H1 (cell line): ENCODE results near the gene FBLN5. TPM values are rescaled to one million over a fixed set of nuclear protein-coding genes. Genes with fewer than 3 reads are reported as not detected.

ENCODE experiments used
- CTCF ChIA-PET: fragments of 300-600 bp; sonication (Branson Sonifier 250); formaldehyde crosslinking; loops from one replicate; lab custom pipeline; 2021; ENCODE audit not compliant: partially characterized antibody; lab: Charles Lee
- POLR2A ChIA-PET: fragments of 300-600 bp; sonication (Branson Sonifier 250); formaldehyde crosslinking; loops from one replicate; lab custom pipeline; 2021; ENCODE audit warnings: inconsistent platforms; ENCODE audit not compliant: partially characterized antibody; lab: Charles Lee
- DNase-seq, 2 experiments: peaks; one replicate each; pipeline versions ENCODE4 v3.0.0 to v3.0.0-alpha.2; 2010 to 2022; ENCODE audit warnings: low spot score in 2 of 2, low read depth in 1 of 2, mixed read lengths in 1 of 2
- FAIRE-seq: peaks from 2 replicates; lab custom pipeline; 2011; peaks lifted over from hg19 to GRCh38; lab: Jason Lieb, UNC
- H2AFZ ChIP-seq: 2 replicates; pipeline ENCODE4 v1.8.1; 2012; ENCODE audit warnings: low read length, inconsistent platforms
- H2AK5ac ChIP-seq: 2 replicates; pipeline ENCODE4 v1.6.1; 2013; ENCODE audit warnings: low read depth, low read length
- H2BK120ac ChIP-seq: replicated peaks from 2 replicates; pipeline ENCODE3; 2013; ENCODE audit warnings: low read depth, low read length, inconsistent platforms
- H2BK12ac ChIP-seq: 2 replicates; pipeline ENCODE4 v1.6.1; 2013; ENCODE audit warnings: low read depth, low read length
- H2BK15ac ChIP-seq: 2 replicates; pipeline ENCODE4 v1.6.1; 2013; ENCODE audit warnings: low read length
- H2BK20ac ChIP-seq: 2 replicates; pipeline ENCODE4 v1.6.1; 2013; ENCODE audit warnings: low read length
- H2BK5ac ChIP-seq: 2 replicates; pipeline ENCODE4 v1.6.1; 2013; ENCODE audit warnings: low read depth, low read length
- H3K14ac ChIP-seq: 2 replicates; pipeline ENCODE4 v1.6.1; 2013; ENCODE audit warnings: inconsistent platforms; ENCODE audit not compliant: insufficient read length
- H3K18ac ChIP-seq: 2 replicates; pipeline ENCODE4 v1.6.1; 2013; ENCODE audit warnings: low read length; ENCODE audit errors: extremely low read depth
- H3K23ac ChIP-seq: 2 replicates; pipeline ENCODE4 v1.6.1; 2013; ENCODE audit warnings: inconsistent platforms; ENCODE audit not compliant: insufficient read length
- H3K23me2 ChIP-seq: 2 replicates; pipeline ENCODE4 v1.6.1; 2013; ENCODE audit warnings: low read depth, low read length
- H3K27ac ChIP-seq: 2 replicates; pipeline ENCODE4 v1.6.1; 2011; ENCODE audit warnings: low read depth, low read length, inconsistent platforms
- H3K27me3 ChIP-seq, 4 experiments: replicated peaks in 1 of 4; 1 replicate in 1 of 4; 2 replicates in 3 of 4; pipeline versions ENCODE4 v1.6.1 to v1.8.1; 2011 to 2013; ENCODE audit warnings: low read length in 3 of 4, mild to moderate bottlenecking in 3 of 4, inconsistent platforms in 2 of 4, mixed read lengths in 2 of 4, moderate library complexity in 1 of 4; ENCODE audit not compliant: control insufficient read depth in 3 of 4, insufficient read depth in 3 of 4; ENCODE audit errors: extremely low read depth in 1 of 4
- H3K36me3 ChIP-seq, 4 experiments: 2 replicates each; pipeline versions ENCODE4 v1.6.1 to v1.8.1; 2011 to 2013; ENCODE audit warnings: mild to moderate bottlenecking in 4 of 4, low read length in 3 of 4, moderate library complexity in 2 of 4, control low read depth in 1 of 4, inconsistent platforms in 1 of 4; ENCODE audit not compliant: insufficient read depth in 4 of 4, control insufficient read depth in 2 of 4
- H3K4ac ChIP-seq: replicated peaks from 2 replicates; pipeline ENCODE3; 2013; ENCODE audit warnings: low read length, low read depth, mixed read lengths, inconsistent platforms; ENCODE audit not compliant: insufficient read length
- H3K4me1 ChIP-seq, 4 experiments: replicated peaks in 1 of 4; 1 replicate in 1 of 4; 2 replicates in 3 of 4; pipeline versions ENCODE4 v1.6.1 to v1.8.1; 2011 to 2013; ENCODE audit warnings: low read length in 3 of 4, inconsistent platforms in 2 of 4, mixed read lengths in 1 of 4; ENCODE audit not compliant: insufficient read depth in 4 of 4, control insufficient read depth in 3 of 4
- H3K4me2 ChIP-seq, 2 experiments: 2 replicates each; pipeline versions ENCODE4 v1.6.1 to v1.8.1; 2011 to 2013; ENCODE audit warnings: low read depth in 2 of 2, low read length in 2 of 2, control low read depth in 1 of 2, inconsistent platforms in 1 of 2, mild to moderate bottlenecking in 1 of 2; ENCODE audit not compliant: insufficient read depth in 1 of 2
- H3K4me3 ChIP-seq, 4 experiments: fragments of 200-600, 300-600 bp in 1 of 4; sonication (generic), shearing (Covaris generic), sonication (Bioruptor Twin) in 1 of 4; 2 replicates each; pipeline versions ENCODE4 v1.5.1 to v1.8.1; 2011 to 2016; ENCODE audit warnings: low read length in 4 of 4, low read depth in 3 of 4, control low read depth in 2 of 4, inconsistent platforms in 2 of 4, mild to moderate bottlenecking in 2 of 4, mixed read lengths in 1 of 4, moderate library complexity in 1 of 4; ENCODE audit not compliant: insufficient read depth in 2 of 4; ENCODE audit errors: extremely low read depth in 1 of 4
- H3K56ac ChIP-seq: replicated peaks from 2 replicates; pipeline ENCODE3; 2013; ENCODE audit warnings: low read depth, mild to moderate bottlenecking, mixed read lengths, low read length, inconsistent platforms; ENCODE audit not compliant: insufficient read length
- H3K79me1 ChIP-seq: 2 replicates; pipeline ENCODE4 v1.6.1; 2013; ENCODE audit warnings: low read depth, low read length, control low read depth
- H3K79me2 ChIP-seq, 2 experiments: 2 replicates each; pipeline versions ENCODE4 v1.6.1 to v1.8.1; 2012 to 2013; ENCODE audit warnings: low read length in 2 of 2, mild to moderate bottlenecking in 2 of 2, inconsistent platforms in 1 of 2; ENCODE audit not compliant: insufficient read depth in 2 of 2, control insufficient read depth in 1 of 2
- H3K9ac ChIP-seq, 4 experiments: replicated peaks in 1 of 4; 1 replicate in 1 of 4; 2 replicates in 3 of 4; pipeline versions ENCODE4 v1.6.1 to v1.8.1; 2011 to 2013; ENCODE audit warnings: low read depth in 3 of 4, low read length in 3 of 4, control low read depth in 2 of 4, mild to moderate bottlenecking in 2 of 4, moderate library complexity in 2 of 4, inconsistent platforms in 1 of 4; ENCODE audit errors: extremely low read depth in 1 of 4
- H3K9me3 ChIP-seq, 2 experiments: 2 replicates each; pipeline versions ENCODE4 v1.6.1 to v1.8.1; 2012 to 2013; ENCODE audit warnings: mild to moderate bottlenecking in 2 of 2, moderate library complexity in 2 of 2, control low read depth in 1 of 2, inconsistent platforms in 1 of 2, low read depth in 1 of 2, low read length in 1 of 2, mixed read lengths in 1 of 2; ENCODE audit not compliant: insufficient read depth in 2 of 2
- H4K20me1 ChIP-seq, 2 experiments: replicated peaks in 1 of 2; 2 replicates each; pipeline versions ENCODE3 to v1.8.1; 2011 to 2013; ENCODE audit warnings: inconsistent platforms in 2 of 2, low read length in 2 of 2, mild to moderate bottlenecking in 1 of 2; ENCODE audit not compliant: insufficient read depth in 2 of 2, control insufficient read depth in 1 of 2
- H4K5ac ChIP-seq: 2 replicates; pipeline ENCODE4 v1.6.1; 2013; ENCODE audit warnings: low read length, low read depth, mixed read lengths, inconsistent platforms; ENCODE audit not compliant: insufficient read length
- H4K8ac ChIP-seq: 2 replicates; pipeline ENCODE4 v1.8.0; 2013; ENCODE audit warnings: mild to moderate bottlenecking, moderate library complexity, low read length, inconsistent platforms; ENCODE audit not compliant: insufficient read depth; ENCODE audit errors: extremely low read depth
- H4K91ac ChIP-seq: replicated peaks from 2 replicates; pipeline ENCODE3; 2013; ENCODE audit warnings: low read length, mixed read lengths, inconsistent platforms; ENCODE audit not compliant: insufficient read length
- BCL11A ChIP-seq, 2 experiments: IDR thresholded peaks; one replicate each; pipeline ENCODE4 v1.6.1; 2011; ENCODE audit warnings: low read depth in 2 of 2, low read length in 2 of 2, mild to moderate bottlenecking in 2 of 2
- CTBP2 ChIP-seq: IDR thresholded peaks from 2 replicates; pipeline ENCODE4 v1.7.0; 2011; ENCODE audit warnings: borderline replicate concordance, mild to moderate bottlenecking, moderate library complexity, mixed read lengths, low read length; ENCODE audit not compliant: insufficient read depth, insufficient read length
- JUND ChIP-seq: IDR thresholded peaks from 2 replicates; pipeline ENCODE4 v1.6.1; 2011; ENCODE audit warnings: mild to moderate bottlenecking, improper control_type of control experiment, low read length
- KDM4A ChIP-seq: IDR thresholded peaks from one replicate; pipeline ENCODE4 v1.7.1; 2012; ENCODE audit warnings: low read depth, mild to moderate bottlenecking, moderate library complexity, low read length, inconsistent platforms; ENCODE audit not compliant: severe bottlenecking
- NRF1 ChIP-seq: IDR thresholded peaks from 2 replicates; pipeline ENCODE4 v1.6.1; 2011; ENCODE audit warnings: mild to moderate bottlenecking, low read depth, low read length, improper control_type of control experiment
- POLR2AphosphoS5 ChIP-seq: IDR thresholded peaks from 2 replicates; pipeline ENCODE4 v1.6.1; 2011; ENCODE audit warnings: low read depth, low read length
- SIRT6 ChIP-seq: IDR thresholded peaks from one replicate; pipeline ENCODE4 v1.7.1; 2012; ENCODE audit warnings: low read length, inconsistent platforms
- TAF7 ChIP-seq: optimal IDR thresholded peaks from 2 replicates; pipeline ENCODE3; 2011; ENCODE audit warnings: low read depth, mild to moderate bottlenecking, inconsistent platforms, low read length, moderate library complexity, borderline replicate concordance
- TBP ChIP-seq: IDR thresholded peaks from 2 replicates; pipeline ENCODE4 v1.6.1; 2011; ENCODE audit warnings: low read depth, low read length, improper control_type of control experiment
- TCF12 ChIP-seq: IDR thresholded peaks from 2 replicates; pipeline ENCODE4 v1.6.1; 2011; ENCODE audit warnings: low read depth, mild to moderate bottlenecking, low read length
- TEAD4 ChIP-seq: IDR thresholded peaks from 2 replicates; pipeline ENCODE4 v1.6.1; 2012; ENCODE audit warnings: low read depth, low read length, inconsistent platforms, mixed read lengths
- WGBS, 2 experiments: shearing (Covaris generic) in 1 of 2; methylation state at CpG; one replicate each; pipeline versions ENCODE4 v1.1.6 to v1.1.7; 2013 to 2015; ENCODE audit warnings: low lambda C conversion rate in 2 of 2, mixed read lengths in 2 of 2, inconsistent platforms in 1 of 2, low coverage in 1 of 2, missing lambda C conversion rate in 1 of 2; ENCODE audit not compliant: insufficient replicate concordance in 2 of 2, insufficient coverage in 1 of 2, insufficient read length in 1 of 2; ENCODE audit errors: extremely low coverage in 1 of 2, missing lambda C conversion rate in 1 of 2; 5-methylcytosine and 5-hydroxymethylcytosine counted together
- polyA plus RNA-seq, 7 experiments: library from polyadenylated mRNA; depleted of rRNA in 3 of 7; stranded (reverse) in 5 of 7; unstranded in 2 of 7; fragments of >200 nt in 5 of 7; fragments of 200-250 nt in 2 of 7; gene quantifications; 1 replicate in 5 of 7; 2 replicates in 1 of 7; 4 replicates in 1 of 7; pipeline versions ENCODE4 v1.2.1 to v1.2.3, GENCODE V29; 2011 to 2013; ENCODE audit warnings: missing spikeins in 2 of 7, mixed read lengths in 2 of 7
- total RNA-seq: library from RNA; stranded (reverse); fragmentation: NEBNext Ultra II Directional; extraction: Animal tissue kit (Norgen Biotek cat#: 25700); gene quantifications from 2 replicates; pipeline ENCODE4 v1.2.1, GENCODE V29; 2021

The FBLN5 gene
- total and polyA plus RNA-seq, 2 of the 8 experiments (the other 6 are each of a cell fraction or from before 2014, with no cell fraction given) = 0.88 to 3.5 TPM

DNA sequence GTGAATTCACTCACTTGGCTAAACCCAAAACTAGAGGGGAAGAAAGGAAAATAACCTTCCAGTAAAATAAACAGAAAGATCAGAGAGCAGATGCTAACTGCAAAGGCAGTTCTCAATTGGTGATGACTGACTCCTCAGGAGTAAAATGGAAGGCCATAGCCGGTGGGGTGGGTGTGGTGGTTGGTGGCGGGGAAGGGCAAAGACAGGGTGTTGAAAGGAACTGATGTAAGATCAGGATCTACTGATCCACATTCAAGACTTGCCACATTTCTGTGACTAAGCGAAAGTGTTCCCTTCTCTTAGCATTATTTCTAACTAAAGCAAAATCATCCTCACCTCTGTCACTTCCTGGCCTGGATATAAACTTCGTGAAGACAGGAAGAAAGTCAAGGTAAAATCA is 53.8 kb downstream of the FBLN5 start:
- TF ChIP-seq POLR2AphosphoS5 (no peak), SIRT6 (no peak), TAF7 (no peak), CTBP2 (no peak), TBP (no peak), BCL11A (IDR thresholded peaks at IDR 0.05; ENCODE audit: low read depth in 2 of 2, low read length in 2 of 2) (no peak), JUND (no peak), KDM4A (no peak), NRF1 (no peak), TEAD4 (no peak), TCF12 (no peak)
- Histone ChIP-seq H2BK5ac (no peak overlapping the region), H3K23ac (no peak overlapping the region), H3K14ac (no peak overlapping the region), H2BK120ac (no peak overlapping the region), H2BK20ac (no peak overlapping the region), H3K18ac (no peak overlapping the region), H2BK15ac (no peak overlapping the region), H2BK12ac (no peak overlapping the region), H3K79me2 (no peaks in the 10 kb centered on the region), H2AFZ (no peak overlapping the region), H3K23me2 (no peaks in the 10 kb centered on the region), H3K56ac (no peak overlapping the region), H3K9ac (no peak overlapping the region), H3K4me1 (peaks cover 0 to 4% (median 1%) of the 10 kb centered on the region in 4 experiments; a peak in 3 of 7 replicates), H2AK5ac (no peak overlapping the region), H4K20me1 (no peaks in the 10 kb centered on the region), H4K91ac (no peak overlapping the region), H3K9me3 (no peaks in the 10 kb centered on the region), H3K36me3 (no peaks in the 10 kb centered on the region), H3K4me3 (no peak overlapping the region), H3K27me3 (no peaks in the 10 kb centered on the region), H3K79me1 (no peaks in the 10 kb centered on the region), H4K5ac (no peak overlapping the region), H3K4me2 (no peak overlapping the region), H3K27ac (no peak overlapping the region), H3K4ac (no peak overlapping the region), H4K8ac (no peak overlapping the region)
- DNase-seq (no peak), FAIRE-seq (no peak)
- WGBS, 2 experiments = 87% methylated on average over 4 of the region's 4 CpGs; no CpG with 5 or more reads in 1 of the 2 experiments
- CTCF ChIA-PET = interaction anchor here (0.6 to 3.3 kb wide), 13 partner anchors 8 to 275 kb away, joined by 3 to 13 read pairs (median 4); no protein-coding TSS in a partner anchor
- POLR2A ChIA-PET = no interaction called here
